Measurements from ENCODE around the gene GMDS.

GMDS gene

GRCh38 chr6:2133716-2134310 lies 111.6 kb downstream of the GMDS start:
- DNase-seq (ENCODE audit: low spot score) = no peak

DNA sequence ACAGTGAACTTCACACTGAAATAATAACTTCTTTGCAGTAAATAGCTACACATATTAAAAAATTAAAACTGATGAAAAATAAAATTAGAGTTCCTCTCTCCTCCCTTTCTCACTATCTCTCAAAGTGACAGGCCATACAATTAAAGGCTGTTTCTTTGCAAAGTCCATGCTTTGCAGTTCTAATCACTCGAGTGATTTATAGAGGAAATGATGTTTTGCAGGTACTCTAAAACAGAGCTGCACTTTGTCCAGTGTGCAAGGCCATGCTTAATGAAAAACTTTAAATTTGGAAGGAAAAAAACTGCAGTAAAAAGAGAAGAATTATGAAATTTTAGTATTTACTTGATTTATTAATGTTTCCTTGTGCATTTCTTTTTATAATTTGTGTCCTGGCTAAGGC lies 112.5 kb downstream of the GMDS start:
- DNase-seq (ENCODE audit: low spot score) = no peak

DNA sequence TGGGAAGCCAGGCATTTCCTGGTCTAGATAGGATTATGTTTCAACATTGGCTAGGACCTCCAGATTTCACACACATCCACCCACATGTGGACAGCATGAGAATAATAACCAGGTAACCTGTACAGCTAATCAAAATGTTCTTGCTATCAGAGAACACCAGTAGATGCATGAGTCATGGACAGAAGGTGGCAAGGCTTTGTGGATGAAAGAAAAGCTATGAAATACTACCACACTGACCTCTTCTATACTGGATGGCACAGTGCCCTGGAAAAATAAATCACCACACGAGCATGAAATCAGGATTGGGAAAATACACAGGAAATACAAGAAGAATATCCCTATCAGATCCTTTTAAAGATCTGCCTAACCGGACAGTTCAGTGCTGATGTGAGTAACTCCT lies 113.0 kb downstream of the GMDS start:
- DNase-seq (ENCODE audit: low spot score) = no peak

DNA sequence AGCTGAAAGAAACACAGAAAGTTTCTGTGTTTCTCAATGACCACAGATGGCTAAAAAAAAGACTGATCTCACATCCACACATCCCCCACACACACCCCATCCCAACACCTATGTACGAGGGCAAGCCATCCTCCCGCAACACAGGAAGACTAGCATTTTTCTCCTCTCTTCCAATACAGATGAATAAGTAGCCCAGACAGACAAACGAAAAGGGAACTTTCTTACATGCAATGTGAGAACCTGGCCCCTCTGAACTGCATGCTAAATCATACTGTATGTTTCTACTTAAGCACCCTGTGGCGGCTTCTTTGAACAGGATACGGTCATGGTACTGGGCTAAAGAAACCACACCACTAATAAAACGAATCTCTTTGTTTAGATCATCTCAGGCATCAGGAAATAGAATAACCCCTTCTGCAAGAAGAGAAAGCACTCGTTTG lies 116.2 kb downstream of the GMDS start:
- DNase-seq (ENCODE audit: low spot score) = no peak

DNA sequence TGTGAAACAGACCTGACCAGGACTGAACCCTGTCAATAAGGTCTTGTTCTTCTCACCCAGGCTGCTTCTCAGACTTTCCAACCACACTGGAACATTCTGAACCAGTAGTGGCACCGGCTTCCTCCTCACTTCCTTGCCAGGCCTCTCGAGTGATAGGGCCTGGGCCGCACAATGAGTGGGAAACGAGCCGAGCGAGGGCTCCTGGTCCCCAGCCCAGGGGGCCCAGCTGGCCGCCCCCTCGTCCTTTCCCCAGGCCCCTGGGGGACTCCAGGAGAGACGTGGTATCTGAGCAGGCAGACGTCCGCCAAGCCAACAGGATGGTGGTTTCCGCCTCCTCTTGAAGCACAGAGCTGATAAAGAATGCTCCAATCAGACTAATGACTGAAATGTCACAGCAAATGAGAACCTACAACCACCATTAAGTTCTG lies 117.9 kb downstream of the GMDS start:
- DNase-seq (ENCODE audit: low spot score) = no peak

GRCh38 chr6:2126351-2126750 lies 119.1 kb downstream of the GMDS start:
- no peak for DNase-seq (ENCODE audit: low spot score)

GRCh38 chr6:2125158-2125557 lies 120.2 kb downstream of the GMDS start:
- no peak for DNase-seq (ENCODE audit: low spot score)

DNA sequence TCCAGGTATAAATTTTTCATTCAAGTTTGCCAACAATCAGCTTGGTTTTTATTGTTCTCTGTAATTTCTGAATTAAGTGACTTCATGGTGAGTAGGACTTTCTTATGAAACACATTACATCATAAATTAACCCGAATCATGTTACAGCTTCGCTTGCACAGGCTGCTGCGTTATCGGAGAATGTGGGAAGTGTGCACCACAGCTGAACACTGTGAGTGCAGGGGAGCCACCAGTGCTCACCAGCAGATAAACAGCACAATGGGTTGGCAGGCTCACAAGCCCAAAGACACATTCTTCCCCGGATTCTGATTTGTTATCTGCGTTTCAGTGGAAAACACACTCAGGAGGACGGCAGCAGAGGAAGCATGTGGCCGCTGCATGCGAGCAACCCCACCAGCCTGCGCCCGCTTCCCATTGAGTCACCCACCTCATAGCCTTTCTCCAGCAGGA lies 121.1 kb downstream of the GMDS start:
- no peak for DNase-seq (ENCODE audit: low spot score)

DNA sequence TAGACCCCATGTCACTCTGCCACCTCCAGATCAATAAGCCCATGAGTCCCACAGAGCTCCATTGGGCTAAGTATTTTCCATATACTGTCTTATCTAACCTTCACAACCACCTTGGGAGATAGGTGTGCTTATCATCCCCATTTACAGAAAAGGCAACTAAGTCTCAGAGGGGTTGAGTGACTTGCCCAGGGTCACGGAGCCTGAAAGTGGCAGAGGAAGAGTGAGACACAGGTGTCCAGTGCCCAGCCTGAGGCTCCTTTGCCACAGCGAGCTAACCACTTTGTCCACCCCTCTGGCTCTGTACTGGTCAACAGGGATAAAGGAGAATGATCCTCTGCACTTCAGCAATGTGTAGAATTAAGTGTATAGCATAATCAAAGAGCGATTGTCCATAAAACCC lies 124.5 kb downstream of the GMDS start:
- DNase-seq (ENCODE audit: low spot score) = no peak

GRCh38 chr6:2119275-2119674 lies 126.1 kb downstream of the GMDS start:
- no peak for DNase-seq (ENCODE audit: low spot score)

DNA sequence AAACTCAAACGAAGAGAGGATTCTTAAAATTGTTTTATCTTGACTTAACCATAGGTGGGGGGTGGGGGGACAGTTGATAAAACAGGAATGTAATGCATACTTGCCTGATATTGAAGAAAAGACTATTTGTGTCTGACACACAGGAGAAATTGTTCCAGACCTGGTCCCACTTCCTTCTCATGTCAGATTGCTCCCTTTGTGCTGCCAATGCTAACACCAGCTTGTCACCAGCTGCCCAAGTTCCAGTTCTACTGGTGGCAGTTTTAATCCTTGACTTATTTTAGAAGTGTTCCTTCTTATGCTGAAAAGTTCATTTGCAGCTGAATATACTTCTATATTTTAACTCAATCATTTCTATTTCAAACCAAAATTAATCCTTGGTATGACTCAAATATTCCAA lies 127.3 kb downstream of the GMDS start:
- no peak for DNase-seq (ENCODE audit: low spot score)

- no peak for DNase-seq (ENCODE audit: low spot score)
Observed at GRCh38 chr6:2117447-2117846, 128.0 kb downstream of the GMDS start.

- no peak for DNase-seq (ENCODE audit: low spot score)
Observed at GRCh38 chr6:2116496-2116895, 128.9 kb downstream of the GMDS start.

- DNase-seq (ENCODE audit: low spot score) = no peak
Observed at GRCh38 chr6:2114100-2114499, 131.3 kb downstream of the GMDS start.

DNA sequence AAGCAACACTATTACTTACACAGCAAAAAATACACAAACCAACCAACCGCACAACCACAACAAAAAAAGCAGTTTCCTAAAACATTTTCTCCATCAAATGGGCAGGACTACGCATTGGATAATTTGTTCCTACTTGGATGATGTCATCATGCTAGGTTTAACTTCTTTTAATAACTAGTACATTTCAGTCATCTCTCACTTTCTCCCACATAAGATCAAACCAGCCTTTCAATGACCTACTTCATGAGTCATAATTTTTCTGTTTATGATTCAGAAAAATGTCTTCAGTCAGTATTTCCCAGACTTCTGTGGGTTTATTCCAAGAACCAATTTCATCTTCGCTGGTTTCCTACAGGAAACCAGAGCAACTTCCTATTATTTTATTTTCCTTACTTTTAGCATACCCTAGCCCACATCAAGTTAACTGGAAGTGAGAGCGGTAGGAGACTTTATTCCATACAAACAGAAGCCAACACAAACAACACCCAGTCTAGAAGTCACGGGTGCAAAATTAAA lies 134.2 kb downstream of the GMDS start:
- DNase-seq (ENCODE audit: low spot score) = no peak

DNA sequence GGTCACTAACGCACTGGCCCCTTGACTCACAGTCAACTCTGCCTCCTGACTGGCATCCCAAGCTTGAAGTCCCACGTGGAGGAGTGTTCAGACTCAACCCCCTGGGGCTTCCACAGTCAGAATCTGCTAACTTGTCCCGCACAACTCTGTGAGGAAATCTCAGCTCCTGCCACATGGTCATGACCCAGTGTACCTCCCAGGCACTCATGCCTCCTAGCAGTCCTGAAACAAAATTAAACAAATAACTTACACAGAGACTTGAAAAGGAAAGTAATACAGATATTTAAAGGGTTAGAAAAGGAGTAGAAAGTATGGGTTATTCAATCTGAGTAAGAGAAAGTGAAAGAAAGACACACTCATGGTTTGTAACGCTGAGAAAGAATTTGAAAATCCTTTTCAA lies 134.9 kb downstream of the GMDS start:
- DNase-seq (ENCODE audit: low spot score) = no peak

DNA sequence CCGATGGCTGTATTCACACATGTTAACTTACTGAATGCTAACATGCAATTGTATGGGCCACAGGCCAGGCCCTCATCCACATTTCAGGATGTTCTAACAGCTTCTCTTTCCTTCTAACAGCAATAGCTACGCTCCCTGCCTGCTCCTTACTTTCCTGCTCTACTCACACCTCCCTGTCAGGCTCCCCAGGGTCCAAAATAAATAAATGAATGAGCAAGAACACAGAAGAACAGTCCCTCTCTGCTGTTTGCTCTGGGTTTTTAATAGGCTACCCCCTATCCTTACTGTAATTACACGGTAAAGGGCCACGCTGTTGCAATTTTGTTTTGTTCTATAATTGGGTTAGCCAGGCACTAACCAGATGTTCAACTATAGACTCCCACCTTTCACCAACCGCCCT lies 135.6 kb downstream of the GMDS start:
- DNase-seq (ENCODE audit: low spot score) = no peak

- no peak for DNase-seq (ENCODE audit: low spot score)
Observed at GRCh38 chr6:2108700-2109306, 136.6 kb downstream of the GMDS start.

DNA sequence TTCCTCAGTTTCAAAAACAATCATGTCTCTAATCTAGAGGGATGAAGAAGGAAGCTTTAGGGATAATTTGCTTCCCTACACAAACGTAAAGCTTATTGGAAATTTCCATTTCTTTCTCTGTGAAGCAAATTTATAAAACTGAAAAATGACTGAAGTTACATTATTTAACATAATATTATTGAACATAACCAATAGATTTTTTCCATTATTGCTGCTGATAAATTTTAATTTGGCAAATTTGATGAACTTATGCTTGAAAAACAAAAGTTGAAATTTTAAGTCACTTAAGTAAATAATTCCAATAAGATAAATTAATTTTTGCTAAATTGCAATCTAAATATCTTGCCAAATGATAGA lies 140.9 kb downstream of the GMDS start:
- DNase-seq (ENCODE audit: low spot score) = no peak

DNA sequence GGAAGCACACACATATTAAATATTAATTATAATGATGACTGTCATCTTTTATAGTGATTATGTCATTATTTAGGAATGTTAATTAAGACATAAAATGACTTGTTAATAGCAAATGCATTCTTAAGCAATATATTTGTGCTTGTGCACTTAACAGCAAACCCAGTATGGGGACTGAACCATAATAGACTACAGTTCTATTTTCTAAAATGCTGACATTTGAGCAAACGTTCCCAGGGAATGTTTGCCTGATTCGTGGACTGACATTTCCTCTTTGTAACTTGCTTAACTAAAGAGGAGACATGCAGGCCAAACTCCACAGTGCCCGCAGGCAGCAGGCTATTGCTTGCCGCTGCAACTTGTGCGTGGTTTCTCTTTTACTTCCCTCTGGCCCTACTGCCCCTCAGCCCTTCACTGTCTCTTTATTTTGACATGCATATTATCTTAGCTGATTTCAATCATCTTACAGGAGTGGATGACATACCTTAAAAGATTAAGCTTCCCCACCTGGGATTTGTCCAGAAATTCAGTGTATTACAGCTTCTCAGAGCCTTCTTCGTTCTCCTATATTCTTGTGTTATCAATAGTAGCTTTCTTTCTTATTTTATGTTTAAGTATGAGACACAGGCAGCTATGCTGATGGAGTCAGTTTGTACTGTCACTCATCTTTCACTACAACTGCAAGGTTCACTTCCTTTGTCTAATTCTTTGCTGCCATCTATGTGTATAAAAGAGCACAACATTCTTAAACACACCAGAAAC lies 141.5 kb downstream of the GMDS start:
- DNase-seq (ENCODE audit: low spot score) = peak; percentile 19

GRCh38 chr6:2102966-2103365 lies 142.4 kb downstream of the GMDS start:
- no peak for DNase-seq (ENCODE audit: low spot score)

DNA sequence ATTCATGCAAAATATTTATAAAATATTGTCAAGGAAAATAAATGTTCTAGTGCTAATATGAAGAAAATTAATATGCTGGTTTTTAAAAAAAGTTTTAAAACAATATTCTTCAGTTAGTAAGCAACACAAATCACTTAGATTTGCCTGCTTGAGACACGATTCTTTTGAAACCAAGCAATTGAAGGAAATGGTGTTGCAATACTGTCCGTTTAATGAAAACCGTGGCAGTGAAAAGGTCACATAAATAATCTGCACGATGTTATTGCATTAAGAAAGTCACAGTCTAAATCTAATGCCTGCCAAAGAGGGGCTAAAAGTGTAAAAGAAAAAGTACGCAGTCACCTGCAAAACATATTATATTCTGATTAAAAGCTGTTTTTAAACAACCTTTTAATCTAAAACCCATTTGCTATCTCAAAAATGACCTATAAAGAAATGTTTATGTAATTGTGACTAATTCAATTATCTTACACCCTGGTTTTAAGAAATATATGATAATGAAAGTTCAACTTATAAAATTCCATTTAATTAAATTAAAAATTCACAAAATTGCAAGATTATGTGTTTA lies 143.0 kb downstream of the GMDS start:
- no peak for DNase-seq (ENCODE audit: low spot score)

- DNase-seq (ENCODE audit: low spot score) = no peak
Observed at GRCh38 chr6:2101213-2101612, 144.2 kb downstream of the GMDS start.
